ENCODE results near the gene POLR3A.
"Not testable (repeated sequence)": the region's sequence is repeated elsewhere in the genome, so short reads cannot be mapped to it uniquely, and the experiment has no call there.

The POLR3A gene

DNA sequence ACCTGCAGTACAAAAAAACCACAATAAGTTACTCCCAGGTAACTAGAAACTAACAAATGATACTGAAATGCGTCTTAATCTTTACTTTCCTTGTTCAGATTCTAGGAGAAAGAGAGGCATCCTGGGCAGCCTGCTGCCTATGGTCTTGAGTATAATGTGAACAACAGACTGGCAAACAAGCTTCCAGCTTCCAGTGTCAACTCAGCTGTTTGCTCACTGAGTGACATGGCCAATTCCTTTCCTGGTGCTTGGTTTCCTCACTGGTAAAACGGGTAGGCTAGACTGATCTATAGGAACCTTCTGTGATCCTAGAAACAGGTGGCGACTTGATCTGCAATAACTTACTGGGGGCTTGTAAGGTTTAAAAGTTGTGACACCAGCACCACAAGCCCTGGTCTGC, 10.1 kb downstream of the POLR3A start:
- no peak for DNase-seq (ENCODE audit: low read depth)

DNA sequence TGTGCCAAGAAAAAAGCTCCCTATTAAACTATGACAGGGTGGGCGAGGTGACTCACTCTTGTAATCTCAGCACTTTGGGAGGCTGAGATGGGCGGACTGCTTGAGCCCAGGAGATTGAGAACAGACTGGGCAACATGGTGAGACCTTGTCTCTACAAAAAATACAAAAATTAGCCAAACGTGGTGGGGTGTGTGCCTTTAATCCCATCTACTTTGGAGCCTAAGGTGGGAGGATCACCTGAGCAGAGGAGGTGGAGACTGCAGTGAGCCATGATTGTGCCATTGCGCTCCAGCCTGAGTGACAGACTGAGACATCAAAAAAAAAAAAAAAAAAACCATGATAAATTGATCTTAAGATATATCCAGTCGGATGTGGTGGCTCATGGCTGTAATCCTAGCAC, 11.5 kb downstream of the POLR3A start:
- DNase-seq (ENCODE audit: low read depth), result no peak

DNA sequence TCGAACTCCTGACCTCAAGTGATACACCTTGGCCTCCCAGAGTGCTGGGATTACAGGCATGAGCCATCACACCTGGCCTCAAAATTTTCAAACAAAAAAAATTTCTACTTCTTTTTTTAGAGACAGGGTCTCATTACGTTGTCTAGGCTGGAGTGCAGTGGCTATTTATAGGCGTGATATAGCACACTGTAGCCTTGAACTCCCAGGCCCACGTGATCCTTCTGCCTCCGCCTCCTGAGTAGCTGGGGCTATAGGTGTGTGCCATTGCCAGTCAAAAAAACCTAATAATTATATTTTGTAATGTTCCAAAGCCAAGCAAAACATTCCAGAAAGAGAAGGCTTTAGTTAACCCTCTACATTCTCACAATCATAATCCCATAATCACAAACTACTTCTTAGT, 13.8 kb downstream of the POLR3A start:
- DNase-seq (ENCODE audit: low read depth), result no peak

DNA sequence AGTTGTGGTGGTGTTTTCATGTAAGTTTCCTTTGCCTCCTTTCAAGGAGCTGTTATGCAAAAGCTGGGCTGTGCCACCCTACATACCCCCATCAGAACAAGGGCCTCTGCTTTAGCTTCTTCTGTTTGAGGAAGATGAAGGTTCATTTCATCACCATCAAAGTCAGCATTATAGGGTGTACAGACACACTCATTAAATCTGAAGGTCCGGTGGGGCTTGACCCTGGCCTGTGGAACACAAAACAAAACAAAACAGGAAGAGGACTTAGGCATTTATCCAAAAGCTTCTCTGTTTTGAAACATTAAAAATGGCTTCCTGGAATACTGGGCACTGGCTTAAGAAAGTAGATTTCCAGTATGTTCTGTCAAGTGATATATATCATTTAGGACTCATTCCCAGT, 15.8 kb downstream of the POLR3A start:
- DNase-seq (ENCODE audit: low read depth), result no peak

DNA sequence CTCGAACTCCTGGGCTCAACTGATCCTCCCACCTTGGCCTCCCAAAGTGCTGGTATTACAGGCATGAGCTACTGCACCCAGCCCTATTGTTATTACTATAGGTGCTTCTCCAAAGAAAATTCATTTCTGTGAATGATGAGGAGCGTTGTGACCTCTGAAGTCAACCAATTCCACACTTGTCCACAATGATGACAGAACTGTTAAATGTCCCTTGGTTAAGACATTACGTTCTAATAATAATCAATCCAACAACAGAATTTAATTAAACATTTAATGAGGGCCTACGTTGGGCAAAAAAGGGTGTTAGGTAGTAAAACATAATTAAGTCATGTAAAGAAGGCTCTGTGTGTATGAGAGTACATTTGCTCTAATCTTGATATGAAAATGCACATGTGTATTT, 18.2 kb downstream of the POLR3A start:
- DNase-seq (ENCODE audit: low read depth), result no peak

DNA sequence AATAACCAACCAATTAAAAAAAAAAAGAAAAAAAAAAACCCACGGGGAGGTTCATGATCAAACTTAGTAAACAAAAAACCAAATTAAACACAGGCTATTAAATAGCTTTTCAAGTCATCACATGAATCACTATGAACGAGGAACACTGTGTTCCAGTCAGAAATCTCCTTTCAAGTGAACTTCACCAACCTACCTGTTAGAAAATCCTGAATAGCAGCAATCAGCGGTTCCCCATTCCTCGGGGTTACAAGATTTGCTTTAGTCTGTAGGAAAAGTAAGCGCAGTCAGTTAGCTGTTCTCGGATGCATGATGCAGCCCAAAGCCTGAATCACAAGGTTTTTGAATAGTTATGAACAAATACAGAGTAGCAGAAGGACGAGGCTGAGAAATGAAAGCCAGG, 19.0 kb downstream of the POLR3A start:
- DNase-seq (ENCODE audit: low read depth), result no peak

DNA sequence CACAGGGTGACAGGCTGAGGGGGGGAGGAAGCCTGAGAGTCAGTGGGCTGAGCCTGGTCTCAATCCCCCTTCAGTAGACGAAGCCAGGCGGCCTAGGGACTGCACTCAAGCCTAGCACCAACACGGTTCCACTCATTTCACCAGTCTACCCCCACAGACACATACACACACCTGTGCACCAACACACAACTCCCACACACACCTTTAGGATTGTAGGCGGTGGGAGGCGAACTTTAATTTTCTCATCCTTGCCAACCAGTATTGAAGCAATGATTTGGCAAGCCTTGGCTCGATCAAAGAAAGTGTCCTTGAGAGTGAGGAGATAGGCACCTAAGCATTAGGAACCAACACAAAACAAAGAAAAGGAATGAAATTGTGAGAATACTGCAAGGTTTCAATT, 19.7 kb downstream of the POLR3A start:
- no peak for DNase-seq (ENCODE audit: low read depth)

DNA sequence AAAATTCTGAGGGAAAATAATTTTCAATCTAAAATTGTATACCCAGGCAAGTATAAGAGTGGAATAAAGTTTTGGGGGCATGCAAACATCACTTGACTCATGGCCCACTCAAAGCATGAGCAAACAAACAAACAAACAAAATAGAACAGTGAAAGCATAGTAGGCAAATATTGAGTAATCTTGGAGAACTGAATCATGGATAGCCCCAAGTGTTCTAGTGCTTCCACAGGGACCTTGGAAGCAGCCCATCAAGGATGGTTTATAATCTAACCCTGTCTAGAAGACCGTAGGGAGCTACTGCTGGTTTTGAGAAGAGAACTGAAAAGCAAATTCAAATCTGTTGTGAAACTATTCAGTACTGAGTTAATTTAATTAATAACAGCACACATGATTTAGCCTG, 22.1 kb downstream of the POLR3A start:
- DNase-seq (ENCODE audit: low read depth), result no peak

DNA sequence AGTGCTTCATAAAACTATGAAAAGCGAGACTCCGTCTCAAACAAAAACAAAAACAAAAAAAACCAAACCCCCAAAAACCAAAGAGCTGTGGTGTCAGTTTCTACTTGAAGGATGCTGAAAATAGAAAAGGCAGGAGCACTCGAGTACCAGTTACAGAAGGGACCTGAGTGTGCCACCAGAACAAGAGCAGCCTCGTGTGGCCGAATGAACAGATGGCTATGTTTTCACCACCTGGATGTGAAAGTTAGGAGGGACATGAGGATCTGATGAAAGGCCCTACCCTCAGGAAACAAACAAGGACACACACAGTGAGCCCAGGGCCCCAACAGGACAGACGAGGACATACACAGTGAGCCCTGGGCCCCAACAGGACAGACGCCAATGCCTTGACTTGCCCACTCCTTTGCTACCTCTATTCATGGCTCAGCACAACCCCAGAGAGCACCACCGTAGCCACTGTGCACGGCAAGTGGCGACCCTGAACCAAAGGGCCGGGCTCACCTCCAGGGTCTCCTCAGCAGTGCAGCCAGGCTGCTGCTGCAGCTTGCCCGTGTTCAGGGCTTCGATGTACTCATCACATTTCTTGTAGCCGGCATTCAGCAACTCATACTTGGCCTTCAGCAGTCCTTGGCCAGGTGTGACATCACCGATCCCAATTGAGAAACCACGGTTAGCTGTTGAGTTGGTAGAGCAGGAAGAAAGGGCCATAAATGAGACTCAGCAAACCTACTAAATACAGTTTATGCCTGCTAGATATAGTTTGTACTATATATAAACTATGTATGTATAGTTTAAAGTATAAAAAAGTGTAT, 24.9 kb downstream of the POLR3A start:
- no peak for DNase-seq (ENCODE audit: low read depth)

DNA sequence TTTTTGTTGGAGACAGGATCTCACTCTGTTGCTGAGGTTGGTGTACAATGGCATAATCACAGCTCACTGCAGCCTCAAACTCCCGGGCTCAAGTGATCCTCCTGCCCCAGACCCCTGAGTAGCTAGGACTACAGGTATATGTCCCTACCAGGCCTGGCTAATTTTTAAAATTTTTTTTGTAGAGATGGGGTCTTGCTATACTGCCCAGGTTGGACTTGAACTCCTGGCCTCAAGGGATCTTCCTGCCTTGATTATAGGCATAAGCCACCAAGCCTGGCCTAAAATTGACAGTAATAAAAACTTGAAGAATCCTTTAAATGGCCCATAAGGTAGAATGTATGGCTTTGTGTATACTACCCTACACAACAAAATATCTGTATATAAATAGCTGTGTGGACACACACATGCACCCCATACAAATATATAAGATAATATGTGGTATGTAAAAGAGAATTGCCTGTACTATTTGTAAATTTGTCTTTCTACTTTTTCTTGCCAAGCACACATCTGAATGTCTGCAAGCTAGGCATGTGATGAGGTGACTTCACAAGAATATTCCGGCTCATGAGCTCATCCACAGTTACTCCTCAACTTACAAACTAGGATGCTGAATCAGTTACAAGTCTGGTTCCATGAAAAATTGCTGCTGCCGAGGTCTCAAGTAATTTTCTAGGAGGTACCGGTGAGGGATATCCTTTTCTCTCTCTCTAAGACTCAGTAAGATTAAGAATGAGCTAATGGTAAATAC, 26.6 kb downstream of the POLR3A start:
- no peak for DNase-seq (ENCODE audit: low read depth)

DNA sequence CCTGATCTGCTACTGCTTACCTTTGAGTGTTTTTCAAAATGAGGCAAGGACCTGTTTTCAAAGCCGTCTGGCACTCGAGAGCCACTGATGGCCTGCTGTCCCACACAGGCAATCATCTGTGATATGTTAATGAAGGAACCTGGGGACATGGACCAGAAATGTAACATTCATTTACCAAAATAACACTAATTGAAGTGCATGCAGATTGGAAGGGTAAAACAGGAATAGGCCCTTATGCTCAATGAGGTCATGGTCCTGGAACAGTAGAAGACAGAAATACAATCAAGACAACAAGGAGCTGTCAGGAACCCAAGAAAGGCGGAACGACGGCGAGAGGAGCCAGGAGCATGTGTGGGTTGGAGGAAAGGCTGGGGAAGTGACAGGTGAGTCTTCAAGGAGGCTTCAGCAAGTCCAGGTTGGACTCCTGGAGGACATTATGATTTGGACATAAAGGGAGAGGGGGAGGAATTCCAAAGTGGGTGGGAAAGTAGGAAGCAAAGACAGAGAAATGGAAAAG, 28.3 kb downstream of the POLR3A start:
- no peak for DNase-seq (ENCODE audit: low read depth)

DNA sequence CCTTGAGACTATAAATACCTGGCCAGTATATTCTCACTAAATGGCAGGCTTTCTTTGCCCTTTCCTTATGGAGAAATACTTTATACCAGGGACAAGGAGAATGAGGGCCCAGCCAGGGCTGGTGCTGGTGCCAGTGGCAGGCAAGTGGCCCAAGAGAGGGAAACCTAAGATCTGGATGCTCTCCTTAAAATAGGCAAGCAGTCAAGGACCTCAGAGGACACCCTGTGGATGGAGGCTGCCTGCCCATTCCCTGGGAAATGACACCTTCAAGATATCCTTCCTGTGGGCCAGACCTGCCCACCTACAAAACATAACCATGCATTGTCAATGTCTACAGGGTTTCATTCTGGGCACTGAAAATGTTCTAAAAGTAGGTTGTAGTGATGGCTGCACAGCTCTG, 29.1 kb downstream of the POLR3A start:
- DNase-seq (ENCODE audit: low read depth), result no peak

DNA sequence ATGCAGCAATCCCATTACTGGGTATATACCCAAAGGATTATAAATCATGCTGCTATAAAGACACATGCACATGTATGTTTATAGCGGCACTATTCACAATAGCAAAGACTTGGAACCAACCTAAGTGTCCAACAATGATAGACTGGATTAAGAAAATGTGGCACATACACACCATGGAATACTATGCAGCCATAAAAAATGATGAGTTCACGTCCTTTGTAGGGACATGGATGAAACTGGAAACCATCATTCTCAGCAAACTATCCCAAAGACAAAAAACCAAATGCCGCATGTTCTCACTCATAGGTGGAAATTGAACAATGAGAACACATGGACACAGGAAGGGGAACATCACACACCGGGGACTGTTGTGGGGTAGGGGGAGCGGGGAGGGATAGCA, 30.5 kb downstream of the POLR3A start:
- not testable (repeated sequence) for DNase-seq (ENCODE audit: low read depth)

DNA sequence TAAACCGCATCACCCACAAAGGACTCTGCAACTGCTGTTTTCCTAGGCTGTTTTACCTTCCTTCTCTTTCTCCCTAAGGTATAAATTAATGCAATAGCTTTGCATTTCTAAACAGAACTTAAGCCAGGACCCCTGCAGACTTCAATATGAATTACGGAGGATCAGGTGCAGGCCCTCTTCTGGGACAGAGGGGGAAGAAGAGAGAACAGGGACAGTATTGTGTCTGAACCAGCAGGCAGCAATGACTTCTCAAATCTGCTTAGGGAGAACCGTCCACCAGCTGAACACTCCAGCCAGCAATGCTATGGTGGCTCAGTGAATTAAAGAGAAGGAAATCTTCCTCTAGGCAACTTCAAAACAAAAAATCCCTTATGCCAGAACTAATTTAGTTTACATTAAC, 35.7 kb downstream of the POLR3A start:
- DNase-seq (ENCODE audit: low read depth), result no peak

DNA sequence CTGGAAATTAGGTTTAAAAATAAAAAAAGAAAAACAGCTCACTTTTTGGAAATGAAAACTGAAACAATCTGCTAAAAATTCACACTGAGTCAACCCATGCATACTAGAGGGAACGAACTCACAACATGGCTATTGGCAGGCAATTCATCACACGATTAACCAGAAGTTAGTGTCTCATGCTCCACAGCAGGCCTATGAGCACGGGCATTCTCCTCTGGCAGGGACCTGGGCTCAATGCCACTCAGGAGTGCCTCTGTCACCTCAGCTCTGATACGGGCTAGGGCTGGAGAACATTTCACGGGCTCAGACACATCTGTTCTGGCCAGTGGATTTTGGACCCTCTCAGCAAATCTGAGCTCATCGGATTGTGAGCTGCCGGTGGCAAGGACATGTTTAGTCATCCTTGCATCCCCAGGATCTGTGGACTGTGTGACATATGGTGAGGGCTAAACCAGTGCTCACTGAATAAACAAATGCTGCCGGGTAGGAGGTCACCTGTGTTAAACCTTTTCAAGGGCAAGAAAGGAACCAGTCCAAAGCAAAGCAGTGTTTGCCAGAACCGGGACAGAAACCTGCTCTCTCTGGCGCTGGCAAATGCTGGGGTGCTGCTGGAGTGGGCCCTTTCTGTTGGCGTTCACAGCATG, 40.1 kb downstream of the POLR3A start:
- peak; percentile 11 for DNase-seq (ENCODE audit: low read depth)

DNA sequence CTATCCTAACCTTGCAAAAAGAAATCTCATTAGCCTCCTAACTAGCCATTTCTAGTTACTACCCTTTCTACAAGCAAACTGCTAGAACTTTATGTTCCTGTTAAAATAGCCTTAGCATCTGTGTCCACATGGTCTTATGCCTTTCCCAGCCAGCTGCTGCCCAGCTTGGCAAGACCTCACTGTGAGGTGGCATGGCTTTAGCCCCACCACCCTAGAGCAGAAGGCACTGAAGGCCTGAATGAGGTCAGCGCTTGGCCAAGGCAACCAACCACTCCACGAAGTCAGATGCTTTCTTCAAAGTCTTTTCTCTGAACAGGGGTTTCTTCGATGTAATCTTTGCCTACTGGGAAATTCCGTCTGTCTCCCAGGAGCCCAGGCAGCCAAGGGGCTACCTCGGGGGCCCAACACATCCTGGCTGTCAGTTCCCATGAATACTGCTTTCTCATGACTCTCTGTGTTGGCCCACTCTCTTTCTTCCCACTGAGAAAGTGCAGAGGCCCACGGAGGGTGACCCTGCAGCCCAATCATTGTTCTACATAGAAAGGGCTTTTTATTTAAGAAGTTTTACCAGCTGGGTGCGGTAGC, 41.6 kb downstream of the POLR3A start:
- DNase-seq (ENCODE audit: low read depth), result no peak

DNA sequence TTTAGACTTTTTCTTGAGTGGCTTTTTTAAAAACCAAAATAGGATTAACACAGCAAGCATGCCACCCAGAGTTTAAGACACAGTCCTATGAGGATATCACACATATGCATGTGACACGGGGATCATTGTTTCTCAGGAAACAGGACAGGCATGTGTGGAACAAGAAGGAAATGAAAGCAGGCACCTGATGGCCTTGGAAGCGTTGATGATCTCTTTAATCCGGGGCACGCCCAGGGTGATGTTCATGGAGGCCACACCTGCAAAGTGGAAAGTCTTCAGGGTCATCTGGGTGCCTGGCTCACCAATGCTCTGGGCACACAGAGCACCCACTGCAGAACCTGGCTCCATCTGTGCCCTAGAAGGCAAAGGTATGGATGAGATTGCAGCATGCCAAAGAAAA, 44.3 kb downstream of the POLR3A start:
- no peak for DNase-seq (ENCODE audit: low read depth)

DNA sequence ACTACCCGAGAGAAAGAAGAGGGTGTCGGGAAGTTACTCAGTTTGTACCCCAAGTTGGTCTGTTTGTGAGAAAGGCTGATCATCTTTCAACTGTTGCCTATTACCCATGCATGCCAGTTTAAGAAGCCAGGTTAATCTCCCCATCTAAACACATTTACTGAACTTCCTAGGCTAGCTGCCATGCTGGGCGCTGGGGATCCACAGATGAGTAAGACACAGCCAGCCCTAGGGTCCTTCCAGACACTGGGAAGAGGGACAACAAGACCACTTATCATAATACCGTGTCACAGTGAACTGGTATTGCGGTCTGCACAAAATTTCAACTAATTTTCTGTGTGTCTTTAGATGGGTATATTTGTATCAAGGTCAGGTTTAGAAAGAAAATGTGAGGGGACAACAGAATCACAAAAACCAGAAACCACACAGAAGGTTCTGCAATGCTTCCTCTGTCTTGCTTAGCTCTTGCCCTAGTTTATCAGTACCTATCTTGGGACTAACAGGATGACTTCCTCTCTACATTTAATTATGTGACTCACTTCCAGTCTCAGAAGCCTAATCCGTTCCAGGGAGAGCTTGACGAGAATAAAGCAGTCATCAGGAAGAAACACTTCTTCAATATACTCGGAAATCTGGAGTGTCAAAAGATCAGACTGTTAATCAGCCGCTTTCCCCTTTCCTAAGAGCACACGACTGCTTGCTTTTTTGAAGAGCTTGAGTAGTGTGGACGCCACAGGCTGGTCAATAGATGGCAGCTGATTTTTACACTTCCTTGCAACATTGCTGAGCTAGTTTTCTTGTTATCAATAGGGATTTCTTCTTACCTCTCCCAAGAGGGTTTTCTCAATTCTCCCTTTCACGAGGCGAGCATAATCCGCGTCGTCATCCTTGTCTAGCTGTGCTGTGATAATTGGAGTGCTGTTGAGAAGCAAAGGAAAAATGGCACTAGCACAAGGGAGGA, 45.7 kb downstream of the POLR3A start:
- peak; percentile 45 for DNase-seq (ENCODE audit: low read depth)

DNA sequence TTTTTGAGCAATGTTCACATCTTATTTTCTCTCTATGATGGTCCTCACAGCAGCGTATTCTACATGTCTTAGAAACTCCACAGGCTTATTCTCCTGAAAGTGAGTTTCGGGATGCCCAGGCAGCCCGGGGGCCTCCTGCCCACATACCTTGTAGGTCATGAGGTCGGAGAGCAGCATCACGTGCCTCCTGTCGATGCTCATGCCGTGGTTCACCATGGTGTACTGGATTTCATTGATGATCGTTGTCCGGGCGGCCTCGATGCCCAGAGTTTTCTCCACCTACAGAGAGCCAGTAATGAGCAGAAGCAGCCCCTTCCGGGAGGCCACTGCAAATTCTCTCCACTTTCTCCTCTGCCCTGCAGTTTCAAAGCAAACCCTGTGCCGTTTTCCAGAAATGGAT, 48.0 kb downstream of the POLR3A start:
- no peak for DNase-seq (ENCODE audit: low read depth)

DNA sequence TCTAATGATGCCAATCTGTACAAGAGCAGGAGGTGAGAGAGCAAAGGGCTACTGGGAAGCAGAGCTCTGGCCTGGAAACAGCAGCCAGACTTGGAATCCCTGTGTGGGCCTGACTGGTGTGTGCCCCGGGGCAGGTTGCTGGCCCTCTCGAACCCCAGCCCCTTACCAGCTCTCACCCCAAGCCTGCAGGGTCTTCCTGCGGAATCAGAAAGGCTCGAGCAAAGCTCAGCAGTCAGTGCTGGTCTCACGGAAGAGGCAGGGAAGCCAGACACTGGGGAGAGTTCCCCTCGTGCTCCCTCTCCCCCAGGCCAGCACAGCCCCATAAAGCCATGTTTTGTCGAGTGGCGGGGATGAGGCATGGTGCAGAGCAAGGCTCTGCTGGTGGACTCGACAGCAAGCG, 50.1 kb downstream of the POLR3A start:
- DNase-seq (ENCODE audit: low read depth), result no peak

DNA sequence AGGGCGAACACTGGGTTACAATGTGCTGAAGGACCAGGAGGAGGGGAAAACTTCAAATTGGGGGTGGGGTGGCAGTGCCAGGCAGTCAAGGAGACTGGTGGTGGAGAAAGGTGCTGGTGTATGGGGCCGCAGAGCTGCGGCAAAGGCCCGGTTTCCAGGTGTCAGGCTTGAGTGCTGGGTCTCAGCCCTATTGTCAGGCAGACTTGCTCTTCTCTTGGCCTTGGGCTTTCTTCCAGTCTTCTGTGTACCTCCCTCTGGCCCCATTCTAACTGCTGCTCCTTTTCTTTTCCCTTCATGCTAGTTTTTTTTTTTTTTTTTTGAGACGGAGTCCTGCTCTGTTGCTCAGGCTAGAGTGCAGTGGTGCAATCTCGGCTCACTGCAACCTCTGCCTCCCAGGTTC, 51.0 kb downstream of the POLR3A start:
- DNase-seq (ENCODE audit: low read depth), result no peak
